SK-N-SH (cell line): ENCODE measurements around the gene SEC24D.

Source experiments
- EP300 ChIP-seq, 2 experiments: IDR thresholded peaks; 2 replicates each; pipeline versions ENCODE4 v1.4.0 to v1.6.1; 2012; ENCODE audit warnings: borderline replicate concordance in 1 of 2, low read depth in 1 of 2, low read length in 1 of 2
- GABPA ChIP-seq: IDR thresholded peaks from 2 replicates; pipeline ENCODE4 v1.4.0; 2012; ENCODE audit warnings: low read depth, mild to moderate bottlenecking
- JUND ChIP-seq: IDR thresholded peaks from 2 replicates; pipeline ENCODE4 v1.4.0; 2012
- MXI1 ChIP-seq: IDR thresholded peaks from 2 replicates; pipeline ENCODE4 v1.6.1; 2012; ENCODE audit warnings: mild to moderate bottlenecking, low read depth, low read length, improper control_type of control experiment
- POLR2AphosphoS5 ChIP-seq: IDR thresholded peaks from 2 replicates; pipeline ENCODE4 v1.6.1; 2012; ENCODE audit warnings: low read depth, low read length
- RFX5 ChIP-seq: IDR thresholded peaks from 2 replicates; pipeline ENCODE4 v1.6.1; 2012; ENCODE audit warnings: mild to moderate bottlenecking, improper control_type of control experiment, low read length
- SMC3 ChIP-seq: IDR thresholded peaks from 2 replicates; pipeline ENCODE4 v1.6.1; 2012; ENCODE audit warnings: low read depth, low read length, improper control_type of control experiment
- TEAD4 ChIP-seq: IDR thresholded peaks from 2 replicates; pipeline ENCODE4 v1.4.0; 2012; ENCODE audit warnings: mild to moderate bottlenecking, borderline replicate concordance; ENCODE audit not compliant: insufficient read depth
- TF ChIP-seq, protein P1 (sequence below): fragments of 200-600 bp; sonication (generic); IDR thresholded peaks from 2 replicates; pipeline ENCODE4 v1.6.1; 2017; ENCODE audit warnings: antibody characterized with exemption, mild to moderate bottlenecking, moderate library complexity
- TF ChIP-seq, protein P2 (sequence below): IDR thresholded peaks from 2 replicates; pipeline ENCODE4; 2012
- TF ChIP-seq, protein P3 (sequence below): IDR thresholded peaks from 2 replicates; pipeline ENCODE4 v1.4.0; 2012; ENCODE audit warnings: low read depth
- TF ChIP-seq, protein P4 (sequence below): fragments of 150-350 bp; IDR thresholded peaks from 2 replicates; pipeline ENCODE4 v1.6.1; 2017; ENCODE audit warnings: antibody characterized with exemption, low read length, low read depth, borderline replicate concordance
- TF ChIP-seq, protein P5 (sequence below): IDR thresholded peaks from 2 replicates; pipeline ENCODE4 v1.6.1; 2012; ENCODE audit warnings: mild to moderate bottlenecking, low read depth, low read length, moderate library complexity

DNA sequence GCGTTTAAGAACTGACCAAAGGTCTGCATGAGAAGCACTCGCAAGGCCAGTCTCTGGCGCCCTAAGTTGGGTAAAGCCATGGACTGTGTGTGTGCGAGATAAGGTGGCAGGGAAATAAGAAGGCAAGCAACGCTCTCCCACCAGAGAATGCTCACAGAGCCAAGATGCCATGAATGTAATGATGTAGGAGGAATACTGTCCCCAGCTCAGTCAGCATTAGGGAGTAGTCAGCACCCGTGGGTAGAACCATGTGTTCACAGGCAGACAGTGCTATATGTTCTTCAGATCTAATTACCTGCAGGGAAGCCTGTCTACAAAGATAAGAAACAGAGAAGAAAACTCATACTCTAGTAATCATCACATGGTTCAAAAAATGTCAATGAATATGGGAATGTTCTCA is 68.8 kb downstream of the SEC24D start:
- TF ChIP-seq TEAD4 (no peak), POLR2AphosphoS5 (no peak), GABPA (no peak), EP300 (IDR thresholded peaks at IDR 0.05; ENCODE audit: borderline replicate concordance in 1 of 2, low read depth in 1 of 2, low read length in 1 of 2) (no peak), JUND (no peak), SMC3 (no peak), RFX5 (no peak), MXI1 (no peak)
- TF ChIP-seq, protein P1, sequence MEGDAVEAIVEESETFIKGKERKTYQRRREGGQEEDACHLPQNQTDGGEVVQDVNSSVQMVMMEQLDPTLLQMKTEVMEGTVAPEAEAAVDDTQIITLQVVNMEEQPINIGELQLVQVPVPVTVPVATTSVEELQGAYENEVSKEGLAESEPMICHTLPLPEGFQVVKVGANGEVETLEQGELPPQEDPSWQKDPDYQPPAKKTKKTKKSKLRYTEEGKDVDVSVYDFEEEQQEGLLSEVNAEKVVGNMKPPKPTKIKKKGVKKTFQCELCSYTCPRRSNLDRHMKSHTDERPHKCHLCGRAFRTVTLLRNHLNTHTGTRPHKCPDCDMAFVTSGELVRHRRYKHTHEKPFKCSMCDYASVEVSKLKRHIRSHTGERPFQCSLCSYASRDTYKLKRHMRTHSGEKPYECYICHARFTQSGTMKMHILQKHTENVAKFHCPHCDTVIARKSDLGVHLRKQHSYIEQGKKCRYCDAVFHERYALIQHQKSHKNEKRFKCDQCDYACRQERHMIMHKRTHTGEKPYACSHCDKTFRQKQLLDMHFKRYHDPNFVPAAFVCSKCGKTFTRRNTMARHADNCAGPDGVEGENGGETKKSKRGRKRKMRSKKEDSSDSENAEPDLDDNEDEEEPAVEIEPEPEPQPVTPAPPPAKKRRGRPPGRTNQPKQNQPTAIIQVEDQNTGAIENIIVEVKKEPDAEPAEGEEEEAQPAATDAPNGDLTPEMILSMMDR, result no peak
- TF ChIP-seq, protein P2, sequence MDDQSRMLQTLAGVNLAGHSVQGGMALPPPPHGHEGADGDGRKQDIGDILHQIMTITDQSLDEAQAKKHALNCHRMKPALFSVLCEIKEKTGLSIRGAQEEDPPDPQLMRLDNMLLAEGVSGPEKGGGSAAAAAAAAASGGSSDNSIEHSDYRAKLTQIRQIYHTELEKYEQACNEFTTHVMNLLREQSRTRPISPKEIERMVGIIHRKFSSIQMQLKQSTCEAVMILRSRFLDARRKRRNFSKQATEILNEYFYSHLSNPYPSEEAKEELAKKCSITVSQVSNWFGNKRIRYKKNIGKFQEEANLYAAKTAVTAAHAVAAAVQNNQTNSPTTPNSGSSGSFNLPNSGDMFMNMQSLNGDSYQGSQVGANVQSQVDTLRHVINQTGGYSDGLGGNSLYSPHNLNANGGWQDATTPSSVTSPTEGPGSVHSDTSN, result no peak
- TF ChIP-seq, protein P3, sequence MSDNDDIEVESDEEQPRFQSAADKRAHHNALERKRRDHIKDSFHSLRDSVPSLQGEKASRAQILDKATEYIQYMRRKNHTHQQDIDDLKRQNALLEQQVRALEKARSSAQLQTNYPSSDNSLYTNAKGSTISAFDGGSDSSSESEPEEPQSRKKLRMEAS, result no peak
- TF ChIP-seq, protein P4, sequence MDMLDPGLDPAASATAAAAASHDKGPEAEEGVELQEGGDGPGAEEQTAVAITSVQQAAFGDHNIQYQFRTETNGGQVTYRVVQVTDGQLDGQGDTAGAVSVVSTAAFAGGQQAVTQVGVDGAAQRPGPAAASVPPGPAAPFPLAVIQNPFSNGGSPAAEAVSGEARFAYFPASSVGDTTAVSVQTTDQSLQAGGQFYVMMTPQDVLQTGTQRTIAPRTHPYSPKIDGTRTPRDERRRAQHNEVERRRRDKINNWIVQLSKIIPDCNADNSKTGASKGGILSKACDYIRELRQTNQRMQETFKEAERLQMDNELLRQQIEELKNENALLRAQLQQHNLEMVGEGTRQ, result no peak
- TF ChIP-seq, protein P5, sequence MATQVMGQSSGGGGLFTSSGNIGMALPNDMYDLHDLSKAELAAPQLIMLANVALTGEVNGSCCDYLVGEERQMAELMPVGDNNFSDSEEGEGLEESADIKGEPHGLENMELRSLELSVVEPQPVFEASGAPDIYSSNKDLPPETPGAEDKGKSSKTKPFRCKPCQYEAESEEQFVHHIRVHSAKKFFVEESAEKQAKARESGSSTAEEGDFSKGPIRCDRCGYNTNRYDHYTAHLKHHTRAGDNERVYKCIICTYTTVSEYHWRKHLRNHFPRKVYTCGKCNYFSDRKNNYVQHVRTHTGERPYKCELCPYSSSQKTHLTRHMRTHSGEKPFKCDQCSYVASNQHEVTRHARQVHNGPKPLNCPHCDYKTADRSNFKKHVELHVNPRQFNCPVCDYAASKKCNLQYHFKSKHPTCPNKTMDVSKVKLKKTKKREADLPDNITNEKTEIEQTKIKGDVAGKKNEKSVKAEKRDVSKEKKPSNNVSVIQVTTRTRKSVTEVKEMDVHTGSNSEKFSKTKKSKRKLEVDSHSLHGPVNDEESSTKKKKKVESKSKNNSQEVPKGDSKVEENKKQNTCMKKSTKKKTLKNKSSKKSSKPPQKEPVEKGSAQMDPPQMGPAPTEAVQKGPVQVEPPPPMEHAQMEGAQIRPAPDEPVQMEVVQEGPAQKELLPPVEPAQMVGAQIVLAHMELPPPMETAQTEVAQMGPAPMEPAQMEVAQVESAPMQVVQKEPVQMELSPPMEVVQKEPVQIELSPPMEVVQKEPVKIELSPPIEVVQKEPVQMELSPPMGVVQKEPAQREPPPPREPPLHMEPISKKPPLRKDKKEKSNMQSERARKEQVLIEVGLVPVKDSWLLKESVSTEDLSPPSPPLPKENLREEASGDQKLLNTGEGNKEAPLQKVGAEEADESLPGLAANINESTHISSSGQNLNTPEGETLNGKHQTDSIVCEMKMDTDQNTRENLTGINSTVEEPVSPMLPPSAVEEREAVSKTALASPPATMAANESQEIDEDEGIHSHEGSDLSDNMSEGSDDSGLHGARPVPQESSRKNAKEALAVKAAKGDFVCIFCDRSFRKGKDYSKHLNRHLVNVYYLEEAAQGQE, result no peak
